Stimulated activated CD8-positive, alpha-beta memory T cell treated with anti-CD3 and anti-CD28 coated beads, Interleukin-2, amount 100 ng/mL, for 48 hours (primary cell): ENCODE results near the gene PIM3.

Experiments
- DNase-seq, 2 donors: peaks; one replicate each; pipeline ENCODE4 v3.0.0-alpha.2; 2020; ENCODE audit warnings: low read depth in 2 of 2

PIM3 gene

GRCh38 chr22:50000587-50001387 is 40.2 kb downstream of the PIM3 start:
- no peak for DNase-seq

- no peak for DNase-seq
These were observed 41.0 kb downstream of the PIM3 start for GRCh38 chr22:50001388-50002231.

GRCh38 chr22:50002791-50003190 is 42.2 kb downstream of the PIM3 start:
- DNase-seq = no peak

- DNase-seq = no peak
These were observed 44.3 kb downstream of the PIM3 start for GRCh38 chr22:50004918-50005317.

GRCh38 chr22:50007057-50007511 is 46.5 kb downstream of the PIM3 start:
- DNase-seq = no peak

- no peak for DNase-seq
These were observed 47.8 kb downstream of the PIM3 start for GRCh38 chr22:50008151-50009040.

- DNase-seq = no peak
These were observed 48.7 kb downstream of the PIM3 start for GRCh38 chr22:50009251-50009650.

- DNase-seq = no peak
These were observed 49.4 kb downstream of the PIM3 start for GRCh38 chr22:50009765-50010675.

- DNase-seq = no peak
These were observed 50.3 kb downstream of the PIM3 start for GRCh38 chr22:50010676-50011446.

GRCh38 chr22:50011447-50012210 is 51.1 kb downstream of the PIM3 start:
- DNase-seq = no peak

GRCh38 chr22:50012211-50013181 is 51.9 kb downstream of the PIM3 start, which contains the start of gene IL17REL:
Gene IL17REL (minus strand): TSS chr22:50012765. CDS start chr22:50012646, 119 bp downstream.
- no peak for DNase-seq
